Tibial nerve (tissue), 4 donors: Measurements from ENCODE around the gene IFTAP.

Experiments
- EP300 ChIP-seq, 2 donors: sonication (generic); formaldehyde crosslinking; IDR thresholded peaks; one replicate each; pipeline ENCODE4 v1.6.1; 2017; ENCODE audit warnings: antibody characterized with exemption in 2 of 2, mild to moderate bottlenecking in 1 of 2
- POLR2A ChIP-seq, 2 donors: fragments of 450-650 bp; IDR thresholded peaks; one replicate each; pipeline ENCODE4 v1.6.1; 2017; ENCODE audit warnings: antibody characterized with exemption in 2 of 2, mild to moderate bottlenecking in 2 of 2, moderate library complexity in 2 of 2
- TF ChIP-seq, protein P1 (sequence below), 5 experiments: fragments of 200-600 bp in 3 of 5; fragments of 450-650 bp in 2 of 5; sonication (generic) in 3 of 5; IDR thresholded peaks; one replicate each; pipeline ENCODE4 v1.5.1; 2016 to 2019; ENCODE audit warnings: antibody characterized with exemption in 5 of 5, mild to moderate bottlenecking in 3 of 5, moderate library complexity in 2 of 5

DNA sequence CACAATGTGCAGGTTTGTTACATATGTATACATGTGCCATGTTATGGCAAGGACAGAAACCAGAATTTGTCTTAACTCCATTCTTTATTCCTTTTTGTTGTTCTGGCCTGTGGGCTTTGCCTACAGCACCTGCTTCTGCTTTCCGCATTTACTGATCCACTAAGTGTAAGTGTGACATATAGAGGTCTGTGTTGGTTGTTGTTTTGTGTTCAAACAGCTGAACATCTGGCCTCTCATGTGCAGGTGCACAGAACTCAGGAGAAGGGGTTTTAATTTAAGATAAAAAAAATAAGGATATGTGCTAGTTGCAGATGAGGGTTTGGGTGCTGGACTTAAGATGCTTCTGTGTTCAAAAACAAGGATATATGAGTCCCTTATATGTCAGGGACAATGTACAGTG is 89.5 kb downstream of the IFTAP start:
- TF ChIP-seq EP300 (IDR thresholded peaks at IDR 0.05): no peak
- TF ChIP-seq, protein P1, sequence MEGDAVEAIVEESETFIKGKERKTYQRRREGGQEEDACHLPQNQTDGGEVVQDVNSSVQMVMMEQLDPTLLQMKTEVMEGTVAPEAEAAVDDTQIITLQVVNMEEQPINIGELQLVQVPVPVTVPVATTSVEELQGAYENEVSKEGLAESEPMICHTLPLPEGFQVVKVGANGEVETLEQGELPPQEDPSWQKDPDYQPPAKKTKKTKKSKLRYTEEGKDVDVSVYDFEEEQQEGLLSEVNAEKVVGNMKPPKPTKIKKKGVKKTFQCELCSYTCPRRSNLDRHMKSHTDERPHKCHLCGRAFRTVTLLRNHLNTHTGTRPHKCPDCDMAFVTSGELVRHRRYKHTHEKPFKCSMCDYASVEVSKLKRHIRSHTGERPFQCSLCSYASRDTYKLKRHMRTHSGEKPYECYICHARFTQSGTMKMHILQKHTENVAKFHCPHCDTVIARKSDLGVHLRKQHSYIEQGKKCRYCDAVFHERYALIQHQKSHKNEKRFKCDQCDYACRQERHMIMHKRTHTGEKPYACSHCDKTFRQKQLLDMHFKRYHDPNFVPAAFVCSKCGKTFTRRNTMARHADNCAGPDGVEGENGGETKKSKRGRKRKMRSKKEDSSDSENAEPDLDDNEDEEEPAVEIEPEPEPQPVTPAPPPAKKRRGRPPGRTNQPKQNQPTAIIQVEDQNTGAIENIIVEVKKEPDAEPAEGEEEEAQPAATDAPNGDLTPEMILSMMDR (IDR thresholded peaks at IDR 0.05): no peak
- TF ChIP-seq POLR2A (IDR thresholded peaks at IDR 0.05): no peak
